Measurements from ENCODE around the gene DBF4. TPM values are rescaled to one million over a fixed set of nuclear protein-coding genes. Genes with fewer than 3 reads are reported as not detected.

DBF4 gene
- total and polyA plus RNA-seq, 10 of the 15 experiments (the other 5 are each of a cell fraction or from before 2014, with no cell fraction given): 29.3 to 89.8 (median 62.4) TPM

DNA sequence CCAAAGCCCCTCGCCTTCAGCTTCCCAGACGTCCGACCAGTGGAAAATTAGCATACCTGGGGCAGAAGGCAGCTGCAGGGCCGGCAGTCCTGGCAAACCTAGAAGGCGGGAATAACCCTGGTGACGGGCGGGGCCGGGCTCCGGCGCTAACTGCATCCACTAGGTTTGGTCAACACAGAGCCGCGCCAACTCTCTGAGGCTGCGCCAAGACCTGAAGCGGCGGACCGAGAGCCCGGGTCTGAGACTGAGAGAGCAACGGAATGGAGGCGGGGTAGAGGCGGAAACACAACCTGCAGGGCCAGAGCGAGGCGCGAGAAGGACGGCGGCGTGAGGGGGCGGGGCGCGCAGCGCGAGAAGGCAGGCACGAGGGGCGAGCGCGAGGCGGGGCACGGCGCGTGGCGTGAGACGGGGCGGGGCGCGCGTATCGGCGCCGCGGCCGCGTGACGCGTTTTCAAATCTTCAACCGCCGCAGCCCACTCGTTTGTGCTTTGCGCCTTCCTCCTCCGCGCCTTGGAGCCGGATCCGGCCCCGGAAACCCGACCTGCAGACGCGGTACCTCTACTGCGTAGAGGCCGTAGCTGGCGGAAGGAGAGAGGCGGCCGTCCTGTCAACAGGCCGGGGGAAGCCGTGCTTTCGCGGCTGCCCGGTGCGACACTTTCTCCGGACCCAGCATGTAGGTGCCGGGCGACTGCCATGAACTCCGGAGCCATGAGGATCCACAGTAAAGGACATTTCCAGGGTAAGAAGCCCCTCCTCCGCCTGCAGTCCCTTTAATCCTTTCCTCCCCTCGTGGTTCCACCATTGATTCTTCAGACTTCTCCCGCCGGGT, at the start of gene DBF4, which contains the start of gene SLC25A40 (continued):
- TF ChIP-seq, protein P1, sequence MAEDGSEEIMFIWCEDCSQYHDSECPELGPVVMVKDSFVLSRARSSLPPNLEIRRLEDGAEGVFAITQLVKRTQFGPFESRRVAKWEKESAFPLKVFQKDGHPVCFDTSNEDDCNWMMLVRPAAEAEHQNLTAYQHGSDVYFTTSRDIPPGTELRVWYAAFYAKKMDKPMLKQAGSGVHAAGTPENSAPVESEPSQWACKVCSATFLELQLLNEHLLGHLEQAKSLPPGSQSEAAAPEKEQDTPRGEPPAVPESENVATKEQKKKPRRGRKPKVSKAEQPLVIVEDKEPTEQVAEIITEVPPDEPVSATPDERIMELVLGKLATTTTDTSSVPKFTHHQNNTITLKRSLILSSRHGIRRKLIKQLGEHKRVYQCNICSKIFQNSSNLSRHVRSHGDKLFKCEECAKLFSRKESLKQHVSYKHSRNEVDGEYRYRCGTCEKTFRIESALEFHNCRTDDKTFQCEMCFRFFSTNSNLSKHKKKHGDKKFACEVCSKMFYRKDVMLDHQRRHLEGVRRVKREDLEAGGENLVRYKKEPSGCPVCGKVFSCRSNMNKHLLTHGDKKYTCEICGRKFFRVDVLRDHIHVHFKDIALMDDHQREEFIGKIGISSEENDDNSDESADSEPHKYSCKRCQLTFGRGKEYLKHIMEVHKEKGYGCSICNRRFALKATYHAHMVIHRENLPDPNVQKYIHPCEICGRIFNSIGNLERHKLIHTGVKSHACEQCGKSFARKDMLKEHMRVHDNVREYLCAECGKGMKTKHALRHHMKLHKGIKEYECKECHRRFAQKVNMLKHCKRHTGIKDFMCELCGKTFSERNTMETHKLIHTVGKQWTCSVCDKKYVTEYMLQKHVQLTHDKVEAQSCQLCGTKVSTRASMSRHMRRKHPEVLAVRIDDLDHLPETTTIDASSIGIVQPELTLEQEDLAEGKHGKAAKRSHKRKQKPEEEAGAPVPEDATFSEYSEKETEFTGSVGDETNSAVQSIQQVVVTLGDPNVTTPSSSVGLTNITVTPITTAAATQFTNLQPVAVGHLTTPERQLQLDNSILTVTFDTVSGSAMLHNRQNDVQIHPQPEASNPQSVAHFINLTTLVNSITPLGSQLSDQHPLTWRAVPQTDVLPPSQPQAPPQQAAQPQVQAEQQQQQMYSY (CRISPR knock-in tag; IDR thresholded peaks at IDR 0.05): peak; percentile 8; the same call in 1 of the 2 replicates
- TF ChIP-seq, protein P2, sequence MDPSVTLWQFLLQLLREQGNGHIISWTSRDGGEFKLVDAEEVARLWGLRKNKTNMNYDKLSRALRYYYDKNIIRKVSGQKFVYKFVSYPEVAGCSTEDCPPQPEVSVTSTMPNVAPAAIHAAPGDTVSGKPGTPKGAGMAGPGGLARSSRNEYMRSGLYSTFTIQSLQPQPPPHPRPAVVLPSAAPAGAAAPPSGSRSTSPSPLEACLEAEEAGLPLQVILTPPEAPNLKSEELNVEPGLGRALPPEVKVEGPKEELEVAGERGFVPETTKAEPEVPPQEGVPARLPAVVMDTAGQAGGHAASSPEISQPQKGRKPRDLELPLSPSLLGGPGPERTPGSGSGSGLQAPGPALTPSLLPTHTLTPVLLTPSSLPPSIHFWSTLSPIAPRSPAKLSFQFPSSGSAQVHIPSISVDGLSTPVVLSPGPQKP (IDR thresholded peaks at IDR 0.05; ENCODE audit: low read depth, low read length): no peak
- 0 out of 4 replicates have a peak, but pooled peaks of 1 of the 2 experiments have one; percentile 34 for TF ChIP-seq ETV6 (conservative IDR thresholded peaks at IDR 0.05 in 1 of 2, IDR thresholded peaks at IDR 0.05 in 1 of 2; ENCODE audit: borderline replicate concordance in 1 of 2, low read depth in 1 of 2)
- TF ChIP-seq CHD2 (IDR thresholded peaks at IDR 0.05; ENCODE audit: borderline replicate concordance, low read depth, low read length): peak; percentile 72
- TF ChIP-seq RUNX3 (IDR thresholded peaks at IDR 0.05; ENCODE audit: low read length): peak; percentile 25
- 0 out of 2 replicates have a peak, but pooled peaks have one; percentile 25 for TF ChIP-seq ZNF217 (IDR thresholded peaks at IDR 0.05)
- TF ChIP-seq EP300 (IDR thresholded peaks at IDR 0.05; ENCODE audit: borderline replicate concordance in 1 of 2, control insufficient read depth in 1 of 2, low read depth in 2 of 2, low read length in 2 of 2): peak in 1 of 2 experiments; percentile 34; a peak in 1 of 4 replicates
- TF ChIP-seq, protein P3, sequence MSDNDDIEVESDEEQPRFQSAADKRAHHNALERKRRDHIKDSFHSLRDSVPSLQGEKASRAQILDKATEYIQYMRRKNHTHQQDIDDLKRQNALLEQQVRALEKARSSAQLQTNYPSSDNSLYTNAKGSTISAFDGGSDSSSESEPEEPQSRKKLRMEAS (IDR thresholded peaks at IDR 0.05; ENCODE audit: low read depth, low read length): peak; percentile 76; the same call in 1 of the 2 replicates
- TF ChIP-seq SUPT20H (IDR thresholded peaks at IDR 0.05; ENCODE audit: borderline replicate concordance, control insufficient read depth, low read depth, low read length): no peak
- TF ChIP-seq BHLHE40 (IDR thresholded peaks at IDR 0.05; ENCODE audit: borderline replicate concordance in 1 of 2, low read depth in 2 of 2, low read length in 1 of 2): peak; percentile 90 to 98
- TF ChIP-seq LARP7 (IDR thresholded peaks at IDR 0.05): no peak
- TF ChIP-seq ATF2 (IDR thresholded peaks at IDR 0.05; ENCODE audit: low read length): no peak
- 0 out of 2 replicates have a peak, but pooled peaks have one; percentile 13 for TF ChIP-seq CHD1 (IDR thresholded peaks at IDR 0.05; ENCODE audit: low read depth, low read length)
- peak; percentile 26 for TF ChIP-seq BCL3 (IDR thresholded peaks at IDR 0.05; ENCODE audit: borderline replicate concordance, insufficient read depth, low read depth, low read length, poor library complexity, severe bottlenecking)
- TF ChIP-seq BACH1 (IDR thresholded peaks at IDR 0.05; ENCODE audit: borderline replicate concordance): peak; percentile 97
- TF ChIP-seq TCF3 (IDR thresholded peaks at IDR 0.05; ENCODE audit: borderline replicate concordance, insufficient read depth, low read depth, low read length): 0 out of 2 replicates have a peak, but pooled peaks have one; percentile 44
- TF ChIP-seq RCOR1 (conservative IDR thresholded peaks at IDR 0.05; ENCODE audit: low read depth, low read length): 0 out of 2 replicates have a peak, but pooled peaks have one; percentile 17
- TF ChIP-seq BMI1 (IDR thresholded peaks at IDR 0.05; ENCODE audit: borderline replicate concordance): no peak
- peak; percentile 92 for TF ChIP-seq POLR2AphosphoS5 (IDR thresholded peaks at IDR 0.05; ENCODE audit: low read length)
- TF ChIP-seq SIN3A (IDR thresholded peaks at IDR 0.05; ENCODE audit: low read depth, low read length): peak; percentile 93

All from GM12878 (cell line).